Activated T-cell treated with anti-CD3 and anti-CD28 coated beads, Interleukin-2, amount 50 U/mL, for 72 hours (primary cell): ENCODE results near the gene ATN1. TPM values are rescaled to one million over a fixed set of nuclear protein-coding genes. Genes with fewer than 3 reads are reported as not detected.

Experiments used
- ATAC-seq, 2 donors: fragments of 150-1000 bp; cut with Tn5 transposase; replicated peaks in 1 of 2; 2 replicates each; pipeline ENCODE4 v1.10.0; 2021; ENCODE audit warnings: moderate library complexity in 2 of 2, mild to moderate bottlenecking in 1 of 2
- DNase-seq, 2 donors: peaks; one replicate each; pipeline ENCODE4 v3.0.0; 2021 to 2022; ENCODE audit warnings: mixed read lengths in 1 of 2
- H3K27ac Mint-ChIP-seq: one replicate; pipeline ENCODE4 v1.8.0; 2022; ENCODE audit warnings: mild to moderate bottlenecking, moderate library complexity, mixed read lengths
- H3K27me3 Mint-ChIP-seq: one replicate; pipeline ENCODE4 v1.8.0; 2022; ENCODE audit warnings: low read depth, mixed read lengths
- H3K36me3 Mint-ChIP-seq, 2 donors: one replicate each; pipeline ENCODE4 v1.8.0; 2022; ENCODE audit warnings: mixed read lengths in 2 of 2, mild to moderate bottlenecking in 1 of 2; ENCODE audit not compliant: insufficient read depth in 2 of 2
- H3K4me1 Mint-ChIP-seq: one replicate; pipeline ENCODE4 v1.8.0; 2022; ENCODE audit warnings: low read depth, mixed read lengths
- H3K4me3 Mint-ChIP-seq, 2 donors: one replicate each; pipeline ENCODE4 v1.8.0; 2022; ENCODE audit warnings: mild to moderate bottlenecking in 2 of 2, mixed read lengths in 2 of 2, moderate library complexity in 2 of 2
- H3K9me3 Mint-ChIP-seq, 2 donors: one replicate each; pipeline ENCODE4 v1.8.0; 2022; ENCODE audit warnings: mixed read lengths in 2 of 2
- total RNA-seq, 2 donors: library from RNA; stranded (reverse); gene quantifications; one replicate each; pipeline ENCODE4 v1.2.3, GENCODE V29; 2022

Gene ATN1
- total RNA-seq, 2 donors from 2014 or later = 51.4 to 64.9 TPM

- Mint-ChIP-seq H3K9me3 (no peaks in the 10 kb centered on the region), H3K4me3 (no peak overlapping the region), H3K27me3 (no peaks in the 10 kb centered on the region), H3K36me3 (peaks cover 8 to 20% of the 10 kb centered on the region in 2 donors), H3K27ac (no peak overlapping the region), H3K4me1 (peaks cover 49% of the 10 kb centered on the region)
- ATAC-seq (no peak), DNase-seq (no peak)
These were observed 3.9 kb upstream of the ATN1 start for GRCh38 chr12:6923851-6924250.

GRCh38 chr12:6925239-6925539, 2.6 kb upstream of the ATN1 start:
- Mint-ChIP-seq H3K4me1 (peaks cover 51% of the 10 kb centered on the region), H3K9me3 (no peaks in the 10 kb centered on the region), H3K27me3 (no peaks in the 10 kb centered on the region), H3K27ac (peak overlapping the region; percentile 48), H3K4me3 (peak overlapping the region; percentile 76 to 77), H3K36me3 (peaks cover 5 to 11% of the 10 kb centered on the region in 2 donors)
- DNase-seq (no peak), ATAC-seq (no peak)

DNA sequence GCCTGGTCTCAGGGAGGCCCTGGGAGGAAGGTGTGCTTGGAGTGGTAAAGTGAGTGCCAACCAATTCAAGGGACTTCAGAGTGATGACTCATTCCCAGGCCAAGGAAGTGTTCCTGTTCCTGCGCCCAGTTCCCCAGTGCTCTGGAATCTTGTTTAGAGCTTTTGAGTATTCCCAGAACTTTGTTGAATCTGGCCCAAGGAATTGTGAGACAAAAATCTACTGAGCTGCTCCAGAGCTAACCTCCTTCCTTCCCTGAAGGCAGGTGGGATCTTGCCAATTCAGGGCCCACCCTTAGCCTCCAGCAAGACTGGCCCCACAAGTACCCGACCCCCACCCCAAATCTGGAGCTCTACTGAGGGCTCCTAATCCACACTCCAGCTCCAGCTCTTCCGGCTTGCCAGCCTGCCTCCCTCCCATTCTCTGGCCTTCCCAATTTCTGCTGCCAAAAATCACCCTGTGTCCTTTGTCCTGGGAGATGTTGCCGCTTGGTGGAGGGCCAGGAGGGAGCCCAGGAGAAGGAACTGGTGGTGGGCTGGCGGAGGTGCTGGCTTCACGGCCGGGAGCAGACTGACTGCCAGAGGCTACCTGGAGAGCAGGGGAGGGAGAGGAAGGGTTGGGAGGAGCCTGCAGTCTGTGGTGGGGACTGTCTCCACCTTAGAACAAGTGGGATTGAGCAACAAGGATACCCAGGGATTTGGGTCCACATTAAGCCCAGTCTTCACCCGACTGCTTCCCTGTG, 2.0 kb upstream of the ATN1 start:
- no peak for ATAC-seq
- Mint-ChIP-seq H3K4me1 (peaks cover 55% of the 10 kb centered on the region), H3K4me3 (peak overlapping the region; percentile 16 to 95), H3K9me3 (no peaks in the 10 kb centered on the region), H3K36me3 (peaks cover 5 to 11% of the 10 kb centered on the region in 2 donors), H3K27ac (peak overlapping the region; percentile 26), H3K27me3 (no peaks in the 10 kb centered on the region)
- no peak for DNase-seq

DNA sequence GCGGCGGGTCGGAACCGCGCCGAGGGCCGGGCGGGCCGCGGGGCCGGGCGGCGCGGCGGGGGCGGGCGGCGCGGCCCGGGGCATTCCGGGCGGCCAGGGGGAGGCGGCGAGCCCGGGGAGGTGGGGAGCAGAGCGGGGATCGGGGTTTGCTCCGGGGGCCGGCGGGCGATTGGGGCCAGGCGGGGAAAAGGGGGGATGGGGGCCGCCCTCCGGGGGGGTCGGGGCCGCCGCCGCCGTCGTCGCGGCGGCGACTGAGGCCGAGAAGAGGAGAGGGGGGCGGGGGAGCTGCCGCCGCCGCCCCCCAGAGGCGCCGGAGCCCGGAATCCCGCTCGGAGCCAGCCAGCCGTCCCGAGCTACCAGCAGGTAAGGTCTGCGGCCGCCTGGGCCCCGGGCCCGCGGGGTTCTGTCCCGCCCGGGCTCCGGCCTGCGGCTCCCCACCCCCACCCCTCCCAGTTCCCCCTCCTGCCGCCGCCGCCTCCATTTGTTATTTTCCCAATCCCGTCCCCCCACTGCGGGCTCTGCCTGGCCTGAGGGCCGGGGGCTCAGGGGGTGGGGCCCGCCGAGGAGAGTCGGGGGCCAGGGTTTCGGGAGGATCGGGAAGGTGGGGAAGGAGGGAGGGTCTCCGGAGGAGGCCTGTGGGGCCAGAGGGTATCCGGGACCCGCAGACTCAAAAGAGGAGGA, 403 bp downstream of the ATN1 start:
- peaks cover 2 to 11% of the 10 kb centered on the region in 2 donors for H3K36me3 Mint-ChIP-seq
- H3K27me3 Mint-ChIP-seq = no peaks in the 10 kb centered on the region
- H3K4me1 Mint-ChIP-seq = peaks cover 76% of the 10 kb centered on the region
- peak in 1 of 2 donors; percentile 8 for ATAC-seq
- no peak for DNase-seq
- H3K27ac Mint-ChIP-seq = peak overlapping the region; percentile 98
- peak overlapping the region; percentile 92 to 96 for H3K4me3 Mint-ChIP-seq
- H3K9me3 Mint-ChIP-seq = no peaks in the 10 kb centered on the region

DNA sequence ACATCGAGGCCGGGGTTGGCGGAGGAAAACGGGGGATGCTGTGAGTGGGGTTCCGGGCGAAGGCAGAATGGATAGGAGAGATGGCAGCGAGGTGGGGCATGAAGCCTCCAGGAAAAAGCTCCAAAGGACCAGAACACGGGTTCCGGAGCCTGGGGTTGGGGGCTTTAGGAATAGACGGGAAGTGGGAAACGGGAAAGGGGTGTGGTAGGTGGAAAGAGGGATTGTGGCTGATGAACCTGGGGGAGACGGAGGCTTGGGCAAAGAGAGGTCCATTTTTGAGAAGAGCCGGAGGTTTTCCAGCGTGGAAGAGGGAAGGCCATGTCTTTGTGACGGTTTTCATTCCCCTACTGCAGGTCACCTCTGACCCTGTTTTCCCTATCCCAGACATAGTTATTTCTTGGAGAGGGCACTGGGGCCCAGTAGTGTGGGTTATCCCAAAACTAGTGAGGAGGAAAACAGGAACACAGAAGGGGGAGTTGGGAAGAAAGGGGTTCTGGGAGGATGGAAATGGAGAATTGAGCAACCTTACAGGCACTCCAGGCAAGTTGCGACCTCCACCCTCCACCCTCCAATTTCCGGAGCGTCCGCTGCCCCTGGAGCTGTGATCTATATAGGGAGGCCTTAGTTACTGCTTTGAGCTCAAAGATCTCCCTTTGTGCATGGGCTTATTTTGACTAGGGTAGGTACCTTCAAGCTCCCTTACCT, 1.1 kb downstream of the ATN1 start:
- Mint-ChIP-seq H3K4me1 (peaks cover 82% of the 10 kb centered on the region), H3K9me3 (no peaks in the 10 kb centered on the region), H3K27ac (peak overlapping the region; percentile 98), H3K27me3 (no peaks in the 10 kb centered on the region), H3K4me3 (peak overlapping the region; percentile 92 to 96), H3K36me3 (peaks cover 2 to 13% of the 10 kb centered on the region in 2 donors)
- DNase-seq (no peak), ATAC-seq (no peak)

DNA sequence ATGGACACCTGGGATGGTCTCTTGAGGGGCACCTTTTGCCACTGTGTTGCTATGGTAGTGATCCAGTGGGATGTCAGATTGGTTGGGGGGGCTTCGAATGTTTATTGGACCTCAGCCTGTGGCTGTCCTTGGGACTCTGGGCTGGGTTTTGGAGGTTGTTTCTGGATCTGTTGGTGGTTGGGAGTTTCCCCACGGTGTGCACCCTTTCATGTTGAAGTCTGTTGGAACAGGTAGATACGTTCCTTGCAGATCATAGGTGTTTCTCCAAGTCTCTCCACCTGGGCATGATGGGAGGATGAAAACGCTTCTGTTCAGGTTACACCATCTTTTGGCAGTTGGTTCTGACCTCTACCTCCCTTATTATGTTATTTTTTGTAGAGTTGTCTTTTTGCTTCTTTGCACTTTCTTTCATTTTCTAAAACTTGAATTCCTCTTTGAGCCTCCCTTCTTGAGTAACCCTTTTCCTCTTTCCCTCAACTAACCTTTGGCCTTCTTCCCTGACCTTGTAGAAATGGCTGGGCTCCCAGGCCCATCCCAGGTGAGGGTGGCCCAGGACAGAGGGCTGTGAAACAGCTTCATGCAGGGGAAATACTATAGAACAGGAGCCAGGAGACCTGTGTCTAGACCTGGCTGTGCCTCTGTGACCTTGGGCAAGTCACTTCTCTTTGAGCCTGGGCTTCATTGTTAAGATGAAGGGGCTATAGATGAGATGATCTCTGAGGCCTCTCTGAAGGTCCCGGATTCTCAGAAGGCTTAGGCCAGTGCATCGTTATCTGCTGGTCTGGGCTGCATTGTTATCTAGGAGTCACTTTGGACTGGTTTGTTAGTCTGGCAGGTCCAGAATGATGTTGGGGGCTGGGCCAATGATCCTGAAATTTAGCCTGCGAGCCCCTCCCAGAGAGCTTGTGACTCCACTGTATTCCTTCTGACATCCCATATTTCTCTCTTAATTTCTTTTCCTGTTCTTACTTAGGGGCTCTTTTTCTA, 2.0 kb downstream of the ATN1 start:
- H3K27ac Mint-ChIP-seq = peak overlapping the region; percentile 98
- peaks cover 83% of the 10 kb centered on the region for H3K4me1 Mint-ChIP-seq
- H3K4me3 Mint-ChIP-seq = peak overlapping the region; percentile 92 to 96
- DNase-seq = no peak
- ATAC-seq = no peak
- no peaks in the 10 kb centered on the region for H3K27me3 Mint-ChIP-seq
- H3K9me3 Mint-ChIP-seq = no peaks in the 10 kb centered on the region
- peaks cover 2 to 14% of the 10 kb centered on the region in 2 donors for H3K36me3 Mint-ChIP-seq

DNA sequence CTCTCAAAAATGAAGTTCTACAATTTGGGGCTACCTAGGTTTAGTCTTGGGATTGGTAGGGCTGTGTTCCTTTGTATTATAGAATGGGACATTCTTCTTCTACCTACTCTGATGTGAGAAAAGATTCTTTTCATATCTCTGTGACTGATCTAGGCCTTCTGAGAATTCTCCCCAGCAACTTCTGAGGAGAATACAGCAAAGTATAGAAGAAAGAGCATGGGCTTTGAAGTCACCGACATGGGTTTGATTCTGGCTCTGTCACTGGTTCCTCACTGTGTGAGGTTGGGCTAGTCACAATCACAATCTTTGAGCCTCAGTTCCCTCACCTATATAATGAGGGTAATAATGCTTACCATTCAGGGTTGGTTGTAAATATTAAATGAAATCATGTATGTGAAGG, 5.0 kb downstream of the ATN1 start:
- no peaks in the 10 kb centered on the region for H3K27me3 Mint-ChIP-seq
- peaks cover 2 to 9% of the 10 kb centered on the region in 2 donors for H3K36me3 Mint-ChIP-seq
- H3K27ac Mint-ChIP-seq = peak overlapping the region; percentile 77
- H3K4me3 Mint-ChIP-seq = peak overlapping the region in 1 of 2 donors; percentile 44
- peaks cover 81% of the 10 kb centered on the region for H3K4me1 Mint-ChIP-seq
- H3K9me3 Mint-ChIP-seq = no peaks in the 10 kb centered on the region
- ATAC-seq (no peak), DNase-seq (no peak)

GRCh38 chr12:6934110-6934509, 6.4 kb downstream of the ATN1 start:
- no peak for DNase-seq
- ATAC-seq = no peak
- no peak overlapping the region for H3K4me3 Mint-ChIP-seq
- no peaks in the 10 kb centered on the region for H3K27me3 Mint-ChIP-seq
- H3K9me3 Mint-ChIP-seq = no peaks in the 10 kb centered on the region
- H3K27ac Mint-ChIP-seq = peak overlapping the region; percentile 90
- peaks cover 85% of the 10 kb centered on the region for H3K4me1 Mint-ChIP-seq
- peaks cover 0 to 6% of the 10 kb centered on the region in 2 donors for H3K36me3 Mint-ChIP-seq

GRCh38 chr12:6935371-6936193, 7.8 kb downstream of the ATN1 start:
- Mint-ChIP-seq H3K36me3 (peaks cover 0 to 9% of the 10 kb centered on the region in 2 donors), H3K4me1 (peaks cover 79% of the 10 kb centered on the region), H3K27ac (peak overlapping the region; percentile 94), H3K9me3 (no peaks in the 10 kb centered on the region), H3K27me3 (no peaks in the 10 kb centered on the region), H3K4me3 (peak overlapping the region; percentile 83 to 96)
- no peak for ATAC-seq
- no peak for DNase-seq

DNA sequence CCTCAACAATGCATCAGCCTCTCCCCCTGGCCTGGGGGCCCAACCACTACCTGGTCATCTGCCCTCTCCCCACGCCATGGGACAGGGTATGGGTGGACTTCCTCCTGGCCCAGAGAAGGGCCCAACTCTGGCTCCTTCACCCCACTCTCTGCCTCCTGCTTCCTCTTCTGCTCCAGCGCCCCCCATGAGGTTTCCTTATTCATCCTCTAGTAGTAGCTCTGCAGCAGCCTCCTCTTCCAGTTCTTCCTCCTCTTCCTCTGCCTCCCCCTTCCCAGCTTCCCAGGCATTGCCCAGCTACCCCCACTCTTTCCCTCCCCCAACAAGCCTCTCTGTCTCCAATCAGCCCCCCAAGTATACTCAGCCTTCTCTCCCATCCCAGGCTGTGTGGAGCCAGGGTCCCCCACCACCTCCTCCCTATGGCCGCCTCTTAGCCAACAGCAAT, 8.5 kb downstream of the ATN1 start:
- Mint-ChIP-seq H3K4me1 (peaks cover 75% of the 10 kb centered on the region), H3K27me3 (no peaks in the 10 kb centered on the region), H3K9me3 (no peaks in the 10 kb centered on the region)

DNA sequence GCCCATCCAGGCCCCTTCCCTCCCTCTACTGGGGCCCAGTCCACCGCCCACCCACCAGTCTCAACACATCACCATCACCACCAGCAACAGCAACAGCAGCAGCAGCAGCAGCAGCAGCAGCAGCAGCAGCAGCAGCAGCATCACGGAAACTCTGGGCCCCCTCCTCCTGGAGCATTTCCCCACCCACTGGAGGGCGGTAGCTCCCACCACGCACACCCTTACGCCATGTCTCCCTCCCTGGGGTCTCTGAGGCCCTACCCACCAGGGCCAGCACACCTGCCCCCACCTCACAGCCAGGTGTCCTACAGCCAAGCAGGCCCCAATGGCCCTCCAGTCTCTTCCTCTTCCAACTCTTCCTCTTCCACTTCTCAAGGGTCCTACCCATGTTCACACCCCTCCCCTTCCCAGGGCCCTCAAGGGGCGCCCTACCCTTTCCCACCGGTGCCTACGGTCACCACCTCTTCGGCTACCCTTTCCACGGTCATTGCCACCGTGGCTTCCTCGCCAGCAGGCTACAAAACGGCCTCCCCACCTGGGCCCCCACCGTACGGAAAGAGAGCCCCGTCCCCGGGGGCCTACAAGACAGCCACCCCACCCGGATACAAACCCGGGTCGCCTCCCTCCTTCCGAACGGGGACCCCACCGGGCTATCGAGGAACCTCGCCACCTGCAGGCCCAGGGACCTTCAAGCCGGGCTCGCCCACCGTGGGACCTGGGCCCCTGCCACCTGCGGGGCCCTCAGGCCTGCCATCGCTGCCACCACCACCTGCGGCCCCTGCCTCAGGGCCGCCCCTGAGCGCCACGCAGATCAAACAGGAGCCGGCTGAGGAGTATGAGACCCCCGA, 9.1 kb downstream of the ATN1 start:
- peak overlapping the region; percentile 83 to 96 for H3K4me3 Mint-ChIP-seq
- H3K27me3 Mint-ChIP-seq = no peaks in the 10 kb centered on the region
- no peaks in the 10 kb centered on the region for H3K9me3 Mint-ChIP-seq
- peak; percentile 45 to 50 for ATAC-seq
- peak overlapping the region; percentile 94 for H3K27ac Mint-ChIP-seq
- H3K4me1 Mint-ChIP-seq = peaks cover 71% of the 10 kb centered on the region
- H3K36me3 Mint-ChIP-seq = peaks cover 0 to 9% of the 10 kb centered on the region in 2 donors
- peak; percentile 66 to 77 for DNase-seq

More for the DNA sequence above, 8.5 kb downstream of the ATN1 start:
- DNase-seq (no peak), ATAC-seq (no peak)
- peaks cover 0 to 9% of the 10 kb centered on the region in 2 donors for H3K36me3 Mint-ChIP-seq
- peak overlapping the region; percentile 94 for H3K27ac Mint-ChIP-seq
- peak overlapping the region; percentile 83 to 96 for H3K4me3 Mint-ChIP-seq
